NCI-H2081 treated with DMSO at 0.1 percent for 48 hours (cell line): ENCODE measurements around the gene ACTC1.

Experiments used
- DNase-seq: peaks from one replicate; lab custom pipeline; 2025; lab: John Stamatoyannopoulos, UW

Gene ACTC1

DNA sequence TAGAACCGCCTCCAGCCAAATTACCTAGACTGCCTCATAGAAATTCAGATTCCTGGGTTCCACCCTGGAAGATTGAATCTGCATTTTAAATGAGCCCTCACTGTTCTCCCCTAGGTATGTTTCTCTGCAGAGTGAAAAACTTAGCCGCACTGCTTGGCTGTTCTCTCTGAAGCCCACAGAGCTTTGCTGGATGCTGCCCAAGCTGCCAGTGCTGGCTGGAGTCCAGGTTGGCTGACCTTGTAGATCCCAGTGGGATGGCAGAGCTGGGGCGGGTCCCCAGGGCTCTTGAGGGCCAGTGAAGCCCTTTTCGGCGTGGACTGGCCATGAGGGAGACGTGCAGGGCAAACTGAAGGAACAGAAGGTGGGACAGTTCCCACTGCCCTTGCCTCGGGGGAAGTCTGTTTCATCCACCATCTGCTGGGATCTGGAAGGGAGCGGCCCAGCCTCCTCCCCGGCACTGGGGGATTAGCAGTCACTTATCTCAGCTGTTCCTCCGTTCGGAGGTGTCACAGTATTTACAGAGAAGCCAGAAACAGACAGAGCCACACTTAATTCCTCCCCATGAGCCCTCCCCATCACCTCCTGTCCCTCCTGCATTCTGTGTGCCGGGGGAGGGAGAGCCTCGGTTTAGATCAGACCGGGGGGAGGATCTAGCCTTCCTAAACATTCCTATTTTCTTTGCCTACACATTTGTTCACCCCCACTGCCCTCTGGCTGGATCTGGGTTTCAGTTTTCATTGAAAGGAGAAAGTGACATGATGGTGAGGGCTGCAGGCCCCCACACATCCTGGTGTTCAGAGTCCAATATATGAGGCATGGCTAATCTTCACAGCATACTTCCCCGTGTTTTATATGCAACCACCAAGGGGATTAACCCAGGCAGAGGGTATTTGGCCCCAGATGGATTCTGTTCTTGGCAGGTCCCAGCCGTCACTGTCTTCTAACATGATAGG lies 4.1 kb upstream of the ACTC1 start:
- no peak for DNase-seq

- DNase-seq: no peak
Observed at GRCh38 chr15:34796847-34797435, 1.6 kb upstream of the ACTC1 start.

DNA sequence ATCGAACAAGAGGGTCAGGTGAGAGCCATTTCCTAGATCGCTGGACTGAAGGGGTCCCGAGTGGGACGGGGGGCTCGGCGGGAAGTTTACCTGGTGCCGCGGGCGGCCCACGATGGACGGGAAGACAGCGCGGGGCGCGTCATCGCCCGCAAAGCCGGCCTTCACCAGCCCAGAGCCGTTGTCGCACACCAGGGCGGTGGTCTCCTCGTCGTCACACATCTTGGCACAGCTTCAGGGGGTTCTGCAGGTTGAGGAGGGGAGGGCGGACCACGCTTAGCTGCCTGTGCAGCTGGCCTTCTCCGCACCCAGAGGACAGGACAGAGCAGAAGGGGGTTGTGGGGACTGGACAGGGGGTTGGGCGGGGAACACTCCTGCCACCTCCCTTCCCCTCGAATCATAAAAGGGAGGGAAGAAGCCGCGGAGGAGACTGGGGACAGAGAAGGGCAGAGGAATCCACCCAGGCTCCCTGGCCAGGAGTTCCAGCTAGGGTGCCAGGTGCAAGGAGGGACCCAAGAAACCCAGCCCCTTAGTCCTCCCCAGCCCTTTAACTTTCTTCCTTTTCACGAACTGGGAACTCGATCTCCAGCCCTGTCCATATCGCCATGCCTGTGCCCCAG lies 651 bp downstream of the ACTC1 start:
- DNase-seq: no peak

- DNase-seq: no peak
Observed at GRCh38 chr15:34793901-34794300, 1.4 kb downstream of the ACTC1 start.

DNA sequence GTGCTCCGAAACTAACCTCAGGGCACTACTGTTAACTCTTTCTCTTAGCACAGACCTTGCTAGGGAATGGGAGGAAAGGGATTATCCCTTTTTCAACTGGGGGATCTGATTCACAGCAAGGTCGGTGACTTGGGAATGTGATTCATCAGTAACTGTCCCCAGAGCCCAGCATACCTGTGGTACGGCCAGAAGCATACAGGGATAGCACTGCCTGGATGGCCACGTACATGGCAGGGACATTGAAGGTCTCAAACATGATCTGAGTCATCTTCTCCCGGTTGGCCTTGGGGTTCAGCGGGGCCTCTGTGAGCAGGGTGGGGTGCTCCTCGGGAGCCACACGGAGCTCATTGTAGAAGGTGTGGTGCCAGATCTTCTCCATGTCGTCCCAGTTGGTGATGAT lies 2.3 kb downstream of the ACTC1 start:
- no peak for DNase-seq

GRCh38 chr15:34791701-34792100 lies 3.6 kb downstream of the ACTC1 start:
- no peak for DNase-seq

GRCh38 chr15:34790121-34790520 lies 5.2 kb downstream of the ACTC1 start:
- DNase-seq: no peak

- no peak for DNase-seq
Observed at GRCh38 chr15:34789326-34789725, 6.0 kb downstream of the ACTC1 start.

DNA sequence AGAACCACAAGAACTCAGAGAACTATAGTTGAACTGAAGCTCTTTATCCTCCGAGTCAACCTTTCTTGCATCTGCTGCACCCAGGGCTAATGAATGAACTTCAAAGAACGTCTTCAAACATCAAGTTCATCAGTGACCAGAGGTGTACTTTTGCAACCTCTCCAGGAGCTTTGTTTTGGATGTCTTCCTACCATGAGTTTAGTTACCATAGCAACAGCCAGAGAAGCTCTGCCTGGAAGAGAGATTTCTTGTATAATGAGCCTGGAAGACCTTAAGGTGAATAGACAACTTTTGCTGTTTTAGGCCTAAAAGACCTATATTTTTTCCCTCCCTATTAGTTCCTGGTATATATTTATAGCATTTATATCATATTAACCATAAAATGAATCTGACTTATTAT lies 9.1 kb downstream of the ACTC1 start:
- DNase-seq: no peak

DNA sequence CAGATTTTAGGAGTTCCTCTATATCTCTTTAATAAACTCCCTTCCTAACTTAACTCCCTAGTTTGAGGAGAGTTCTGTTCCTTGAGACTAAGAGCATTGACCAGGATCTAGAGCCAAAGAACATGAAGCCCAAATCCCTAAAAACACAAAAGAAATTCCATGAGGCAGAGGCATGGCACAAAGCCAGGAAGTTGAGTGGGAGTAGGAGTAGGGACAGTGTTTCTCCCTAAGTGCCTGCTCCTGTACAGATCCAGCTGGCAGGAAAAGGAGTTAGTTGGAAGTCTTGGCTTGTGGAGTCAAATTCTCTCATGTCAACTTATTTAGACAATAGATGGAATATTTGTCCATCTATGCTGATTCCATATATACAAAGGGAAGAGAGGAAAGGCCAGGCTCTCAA lies 11.4 kb downstream of the ACTC1 start:
- no peak for DNase-seq

DNA sequence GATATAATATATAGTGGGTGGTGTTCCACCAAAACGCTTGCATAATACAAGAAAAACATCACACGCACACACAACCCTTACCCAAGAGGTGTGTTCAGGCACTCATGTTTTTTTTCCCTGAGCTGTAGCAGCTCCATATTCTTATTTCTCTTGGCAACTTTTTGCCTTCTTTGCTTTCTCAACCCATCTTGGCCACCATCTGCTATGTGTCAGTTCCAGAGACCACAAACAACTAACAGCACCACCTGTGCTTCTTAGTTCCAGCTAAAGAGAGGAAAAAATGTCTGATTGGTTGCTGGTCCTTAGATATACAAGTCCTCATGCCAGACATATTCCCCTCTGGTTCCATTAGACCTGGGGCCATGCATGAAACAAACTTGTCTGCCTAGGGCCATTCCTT lies 11.9 kb downstream of the ACTC1 start:
- DNase-seq: no peak

GRCh38 chr15:34782901-34783300 lies 12.4 kb downstream of the ACTC1 start:
- no peak for DNase-seq

GRCh38 chr15:34780725-34781124 lies 14.6 kb downstream of the ACTC1 start:
- no peak for DNase-seq

DNA sequence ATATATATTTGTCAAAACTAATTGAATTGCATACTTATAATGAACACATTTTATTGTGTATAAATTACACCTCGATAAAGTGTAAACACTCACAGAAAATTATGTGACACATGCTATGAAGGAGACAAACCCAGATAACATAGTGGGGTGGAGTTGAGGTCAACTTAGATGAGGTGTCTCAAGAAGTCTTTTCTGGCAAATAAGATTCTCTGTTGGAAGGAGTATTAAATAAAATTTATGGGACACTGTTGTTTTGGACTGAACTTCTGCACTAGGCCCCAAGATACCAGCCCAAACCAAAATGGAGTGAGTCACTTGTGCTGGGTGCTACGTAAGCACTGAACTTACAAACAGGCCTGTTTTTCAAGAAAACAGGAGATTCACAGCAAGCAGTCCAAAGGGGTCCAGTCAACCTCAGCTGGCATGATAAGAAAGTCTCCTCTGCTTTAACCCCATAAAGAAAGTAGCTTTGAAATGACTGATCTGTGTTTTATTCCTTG lies 18.7 kb downstream of the ACTC1 start:
- no peak for DNase-seq

DNA sequence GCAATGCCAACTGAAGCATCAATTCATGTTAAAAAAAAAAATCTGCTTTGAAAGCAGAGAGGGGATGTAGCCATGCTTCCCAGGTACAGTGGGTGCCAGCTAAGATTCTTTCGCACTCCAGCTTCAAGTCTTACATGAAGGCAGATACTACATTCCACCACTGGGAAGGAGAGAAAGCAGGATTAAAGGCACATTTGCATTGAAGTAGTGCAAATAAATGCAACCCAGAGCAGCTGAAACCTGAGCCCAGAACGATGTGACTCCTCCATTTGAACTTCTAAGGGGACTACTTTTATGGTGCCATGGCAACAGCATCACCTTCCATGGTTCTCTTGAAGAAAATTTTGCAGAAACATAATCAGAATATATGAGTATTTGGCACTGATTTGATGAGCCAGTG lies 21.4 kb downstream of the ACTC1 start:
- no peak for DNase-seq

DNA sequence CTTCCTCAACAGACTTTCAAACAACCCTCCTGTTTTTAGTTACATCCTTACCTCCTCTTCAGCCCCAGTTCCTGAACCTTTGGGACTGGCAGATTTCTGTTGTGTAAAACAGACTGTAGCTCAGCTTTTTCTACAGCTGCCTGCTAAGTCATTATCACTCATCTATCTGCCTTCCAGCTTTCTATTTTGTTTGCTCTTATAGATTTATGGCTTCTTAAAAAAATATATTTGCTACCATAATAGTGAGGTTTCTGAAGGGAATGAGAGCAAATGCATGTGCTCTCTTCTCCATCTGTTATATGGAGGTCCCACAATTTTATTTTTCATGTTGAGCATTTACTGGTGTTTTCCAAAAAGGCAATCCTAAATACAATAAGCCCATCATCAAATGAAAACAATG lies 22.3 kb downstream of the ACTC1 start:
- DNase-seq: no peak

DNA sequence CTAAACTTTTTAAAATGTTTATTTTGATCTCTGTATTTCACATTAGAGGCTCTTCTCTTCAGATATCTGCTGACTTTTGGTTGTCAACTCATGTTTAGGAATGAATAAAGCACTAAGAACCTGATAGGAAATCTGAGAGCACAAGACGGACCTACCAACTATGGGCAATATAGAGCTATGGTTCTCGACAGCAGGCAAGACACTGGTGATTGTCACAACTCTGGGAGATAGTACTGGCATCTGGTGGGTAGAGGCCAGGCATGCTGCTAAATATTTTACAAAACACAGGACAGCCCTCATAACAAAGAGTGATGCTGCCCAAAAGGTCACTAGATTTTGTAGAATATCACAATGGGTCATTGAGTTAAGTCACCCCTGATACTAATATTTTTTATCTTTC lies 23.0 kb downstream of the ACTC1 start:
- DNase-seq: no peak

GRCh38 chr15:34769711-34770110 lies 25.6 kb downstream of the ACTC1 start:
- DNase-seq: no peak

- DNase-seq: no peak
Observed at GRCh38 chr15:34768530-34768929, 26.8 kb downstream of the ACTC1 start.

- no peak for DNase-seq
Observed at GRCh38 chr15:34765741-34766140, 29.6 kb downstream of the ACTC1 start.

- DNase-seq: no peak
Observed at GRCh38 chr15:34760909-34761308, 34.4 kb downstream of the ACTC1 start.

DNA sequence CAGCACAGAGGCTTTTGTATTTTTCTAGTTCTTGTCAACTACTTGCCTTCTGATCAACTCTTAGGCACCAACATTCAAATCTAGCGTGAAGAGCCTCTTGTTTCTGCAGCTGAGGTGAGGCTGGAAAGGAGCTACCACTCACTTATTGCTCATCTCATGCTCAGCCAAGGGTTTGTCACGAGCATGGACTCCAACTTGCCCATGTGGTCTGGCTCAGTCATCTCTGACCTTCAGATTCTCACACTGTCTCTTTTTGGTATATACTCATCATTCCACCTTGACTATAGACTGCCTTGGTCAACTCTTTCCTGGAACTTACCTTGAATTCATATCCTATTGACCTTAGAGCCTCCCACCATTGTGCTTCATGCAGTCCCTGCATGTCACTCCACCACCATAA lies 35.4 kb downstream of the ACTC1 start:
- no peak for DNase-seq

DNA sequence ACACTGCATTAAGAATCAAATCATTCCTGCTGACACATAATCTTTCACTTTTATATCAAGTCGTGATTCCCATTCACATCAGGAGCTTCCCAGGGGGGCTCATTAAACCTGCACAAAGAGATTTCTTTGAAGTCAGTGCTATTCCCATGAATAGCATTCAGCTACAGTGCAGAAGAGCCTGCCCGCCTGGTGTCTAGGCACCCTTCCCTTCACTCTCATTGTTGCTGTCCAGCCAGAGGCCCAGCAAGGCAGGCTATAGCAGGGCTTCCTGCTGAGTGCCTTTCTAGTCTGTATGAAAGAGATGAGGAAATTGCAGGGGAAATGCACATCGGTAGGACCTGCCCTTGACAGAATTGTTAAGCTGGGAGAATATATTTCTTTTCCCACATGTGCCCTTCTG lies 36.0 kb downstream of the ACTC1 start:
- DNase-seq: no peak
